MM.1S (cell line): ENCODE results near the gene ABL2.

Experiments
- CTCF ChIP-seq: fragments of 300-600 bp; sonication (generic); IDR thresholded peaks from 2 replicates; pipeline ENCODE4 v1.5.1; 2016; ENCODE audit warnings: antibody characterized with exemption, low read length, mixed read lengths
- EZH2 ChIP-seq: fragments of 300-600 bp; sonication (generic); optimal IDR thresholded peaks from 2 replicates; pipeline ENCODE3; 2017; ENCODE audit warnings: low read depth, mild to moderate bottlenecking, antibody characterized with exemption, low read length, mixed read lengths
- EZH2phosphoT487 ChIP-seq: fragments of 300-600 bp; sonication (generic); IDR thresholded peaks from 2 replicates; pipeline ENCODE4 v1.6.1; 2018; ENCODE audit warnings: antibody characterized with exemption, low read length

GRCh38 chr1:179278920-179279319 lies 49.4 kb upstream of the ABL2 start:
- TF ChIP-seq EZH2phosphoT487: no peak
- TF ChIP-seq CTCF: no peak
- no peak for TF ChIP-seq EZH2
